HL-60 (cell line): Measurements from ENCODE around the gene RAI1.

ENCODE experiments used
- POLR2AphosphoS5 ChIP-seq: IDR thresholded peaks from 2 replicates; pipeline ENCODE4 v1.6.1; 2012; ENCODE audit warnings: low read depth
- TF ChIP-seq, protein P1 (sequence below): IDR thresholded peaks from one replicate; pipeline ENCODE4 v1.5.1; 2011; ENCODE audit warnings: low read length, control low read depth, inconsistent platforms; ENCODE audit not compliant: insufficient read depth

DNA sequence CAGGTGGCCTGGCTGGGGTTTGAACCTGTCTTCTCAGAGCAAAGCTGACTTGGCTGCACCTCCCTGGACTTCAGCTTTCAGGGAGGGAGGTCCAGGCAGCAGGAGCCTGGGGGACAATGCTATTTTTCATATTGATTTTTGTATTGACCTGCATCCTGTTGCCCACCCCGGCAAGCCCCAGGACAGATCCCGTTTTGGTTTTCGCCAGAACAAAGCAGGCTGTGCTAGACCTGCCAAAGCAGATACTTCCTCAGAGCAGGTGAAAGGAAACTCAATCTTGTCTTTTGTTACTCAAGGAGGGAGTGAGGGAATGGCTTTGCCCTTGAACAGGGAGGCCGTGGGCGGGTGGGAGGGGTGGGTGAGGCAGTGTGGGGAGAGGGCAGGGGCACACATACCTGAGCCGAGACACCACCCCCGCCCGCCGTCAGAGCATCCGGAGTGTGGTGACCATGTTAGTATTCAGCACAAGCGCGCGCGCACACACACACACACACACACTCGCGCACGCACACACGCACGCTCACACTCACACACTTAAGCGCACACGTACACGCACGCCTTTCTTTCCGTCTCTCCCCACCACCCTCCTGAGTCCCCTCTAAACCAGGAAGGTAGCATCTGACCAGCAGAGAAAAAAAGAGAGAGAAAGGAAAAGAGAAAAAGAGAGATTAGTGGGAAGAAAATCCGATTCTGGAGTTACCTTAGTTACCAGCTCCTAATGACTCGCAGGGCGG lies 59.5 kb downstream of the RAI1 start:
- TF ChIP-seq, protein P1, sequence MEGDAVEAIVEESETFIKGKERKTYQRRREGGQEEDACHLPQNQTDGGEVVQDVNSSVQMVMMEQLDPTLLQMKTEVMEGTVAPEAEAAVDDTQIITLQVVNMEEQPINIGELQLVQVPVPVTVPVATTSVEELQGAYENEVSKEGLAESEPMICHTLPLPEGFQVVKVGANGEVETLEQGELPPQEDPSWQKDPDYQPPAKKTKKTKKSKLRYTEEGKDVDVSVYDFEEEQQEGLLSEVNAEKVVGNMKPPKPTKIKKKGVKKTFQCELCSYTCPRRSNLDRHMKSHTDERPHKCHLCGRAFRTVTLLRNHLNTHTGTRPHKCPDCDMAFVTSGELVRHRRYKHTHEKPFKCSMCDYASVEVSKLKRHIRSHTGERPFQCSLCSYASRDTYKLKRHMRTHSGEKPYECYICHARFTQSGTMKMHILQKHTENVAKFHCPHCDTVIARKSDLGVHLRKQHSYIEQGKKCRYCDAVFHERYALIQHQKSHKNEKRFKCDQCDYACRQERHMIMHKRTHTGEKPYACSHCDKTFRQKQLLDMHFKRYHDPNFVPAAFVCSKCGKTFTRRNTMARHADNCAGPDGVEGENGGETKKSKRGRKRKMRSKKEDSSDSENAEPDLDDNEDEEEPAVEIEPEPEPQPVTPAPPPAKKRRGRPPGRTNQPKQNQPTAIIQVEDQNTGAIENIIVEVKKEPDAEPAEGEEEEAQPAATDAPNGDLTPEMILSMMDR: no peak
- TF ChIP-seq POLR2AphosphoS5: no peak
